Endothelial cell of umbilical vein (primary cell): ENCODE data around the gene ATP11B. TPM values are rescaled to one million over a fixed set of nuclear protein-coding genes. Genes with fewer than 3 reads are reported as not detected.

Experiments used
- BruUV-seq: library from RNA; stranded (reverse); fragments of 400-500 nt; replicated peaks from 2 replicates; lab custom pipeline; 2021; lab: Mats Ljungman, UMichigan
- CTCF ChIA-PET: fragments of 300-600, 350-600 bp; sonication (Branson Sonifier 250); formaldehyde crosslinking; loops from one replicate; lab custom pipeline; 2021; ENCODE audit warnings: antibody characterized with exemption, inconsistent platforms; lab: Charles Lee
- POLR2A ChIA-PET: fragments of 300-600, 350-600 bp; sonication (Branson Sonifier 250); formaldehyde crosslinking; loops from one replicate; lab custom pipeline; 2021; ENCODE audit warnings: antibody characterized with exemption, inconsistent platforms; lab: Charles Lee
- DNase-seq: peaks from one replicate; pipeline ENCODE4 v3.0.0-alpha.2; 2011; ENCODE audit warnings: low read depth, low spot score
- FAIRE-seq: peaks from 2 replicates; lab custom pipeline; 2011; peaks lifted over from hg19 to GRCh38; lab: Jason Lieb, UNC
- H2AFZ ChIP-seq: 2 replicates; pipeline ENCODE4 v1.6.0; 2012; ENCODE audit warnings: low read depth, low read length, control low read depth, inconsistent platforms
- H3K27ac ChIP-seq: 2 replicates; pipeline ENCODE4 v1.5.1; 2011; ENCODE audit warnings: low read depth, mild to moderate bottlenecking, control low read depth, low read length, moderate library complexity; ENCODE audit not compliant: insufficient read depth
- H3K27me3 ChIP-seq, 2 experiments: 2 replicates each; pipeline versions ENCODE4 v1.6.0 to v1.6.1; 2011; ENCODE audit warnings: low read length in 2 of 2, mixed read lengths in 1 of 2; ENCODE audit not compliant: control insufficient read depth in 2 of 2, insufficient read depth in 2 of 2
- H3K36me3 ChIP-seq, 2 experiments: 2 replicates in 1 of 2; 3 replicates in 1 of 2; pipeline ENCODE4 v1.5.1; 2011; ENCODE audit warnings: low read length in 2 of 2, mild to moderate bottlenecking in 1 of 2, moderate library complexity in 1 of 2; ENCODE audit not compliant: control insufficient read depth in 2 of 2, insufficient read depth in 2 of 2; ENCODE audit errors: extremely low read depth in 1 of 2
- H3K4me1 ChIP-seq: 3 replicates; pipeline ENCODE4 v1.5.1; 2011; ENCODE audit warnings: mild to moderate bottlenecking, low read length; ENCODE audit not compliant: control insufficient read depth, insufficient read depth; ENCODE audit errors: extremely low read depth
- H3K4me2 ChIP-seq: 2 replicates; pipeline ENCODE4 v1.6.1; 2011; ENCODE audit warnings: low read length, control low read depth, mixed read lengths; ENCODE audit not compliant: insufficient read depth
- H3K4me3 ChIP-seq, 3 experiments: fragments of 200-600 bp in 1 of 3; sonication (generic), shearing (Covaris generic) in 1 of 3; replicated peaks in 1 of 3; 2 replicates each; pipeline ENCODE4 v1.5.1; 2011 to 2016; ENCODE audit warnings: control low read depth in 3 of 3, low read length in 3 of 3, mild to moderate bottlenecking in 2 of 3, inconsistent platforms in 1 of 3, low read depth in 1 of 3, moderate library complexity in 1 of 3; ENCODE audit not compliant: insufficient read depth in 1 of 3
- H3K79me2 ChIP-seq: 2 replicates; pipeline ENCODE4 v1.6.0; 2012; ENCODE audit warnings: low read length, inconsistent platforms; ENCODE audit not compliant: control insufficient read depth, insufficient read depth
- H3K9ac ChIP-seq: replicated peaks from 2 replicates; pipeline ENCODE3; 2011; ENCODE audit warnings: low read length, control low read depth; ENCODE audit not compliant: insufficient read depth; ENCODE audit errors: extremely low read depth
- H3K9me1 ChIP-seq: replicated peaks from 3 replicates; pipeline ENCODE4 v1.6.0; 2011; ENCODE audit warnings: mild to moderate bottlenecking, low read length; ENCODE audit not compliant: control insufficient read depth, insufficient read depth; ENCODE audit errors: extremely low read depth
- H3K9me3 ChIP-seq: replicated peaks from 2 replicates; pipeline ENCODE4 v1.5.1; 2012; ENCODE audit warnings: low read length, inconsistent platforms; ENCODE audit not compliant: control insufficient read depth, insufficient read depth
- H4K20me1 ChIP-seq: replicated peaks from 2 replicates; pipeline ENCODE3; 2011; ENCODE audit warnings: mild to moderate bottlenecking, low read length; ENCODE audit not compliant: control insufficient read depth, insufficient read depth; ENCODE audit errors: extremely low read depth
- CTCF ChIP-seq, 2 donors: IDR thresholded peaks; 1 replicate in 1 of 2; 2 replicates in 1 of 2; pipeline ENCODE4 v1.5.1; 2011; ENCODE audit warnings: low read length in 2 of 2, mild to moderate bottlenecking in 2 of 2, moderate library complexity in 2 of 2, control low read depth in 1 of 2, inconsistent platforms in 1 of 2, low read depth in 1 of 2; ENCODE audit not compliant: insufficient read depth in 1 of 2; ENCODE audit errors: extremely low read depth in 1 of 2
- EZH2 ChIP-seq: IDR thresholded peaks from 2 replicates; pipeline ENCODE4 v1.6.1; 2012; ENCODE audit warnings: borderline replicate concordance, low read depth, mild to moderate bottlenecking, moderate library complexity, low read length, inconsistent platforms; ENCODE audit not compliant: severe bottlenecking
- FOS ChIP-seq: IDR thresholded peaks from 2 replicates; pipeline ENCODE4 v1.6.1; 2011; ENCODE audit warnings: mild to moderate bottlenecking, low read length, moderate library complexity, borderline replicate concordance; ENCODE audit not compliant: insufficient read depth
- GATA2 ChIP-seq: IDR thresholded peaks from 2 replicates; pipeline ENCODE4 v1.7.0; 2011; ENCODE audit warnings: low read depth, mild to moderate bottlenecking, moderate library complexity, mixed read lengths, low read length; ENCODE audit not compliant: insufficient read length, insufficient read depth
- JUN ChIP-seq: IDR thresholded peaks from 2 replicates; pipeline ENCODE4 v1.6.1; 2011; ENCODE audit warnings: borderline replicate concordance, low read depth; ENCODE audit not compliant: insufficient read length, insufficient read depth
- MAX ChIP-seq: IDR thresholded peaks from 2 replicates; pipeline ENCODE4 v1.6.1; 2011; ENCODE audit not compliant: insufficient read depth, insufficient read length
- MYC ChIP-seq: IDR thresholded peaks from one replicate; pipeline ENCODE4 v1.6.1; 2011; ENCODE audit warnings: mild to moderate bottlenecking, low read depth, low read length
- POLR2A ChIP-seq: IDR thresholded peaks from 2 replicates; pipeline ENCODE4 v1.6.1; 2012; ENCODE audit warnings: low read depth, mild to moderate bottlenecking, control low read depth, low read length
- POLR2AphosphoS5 ChIP-seq: IDR thresholded peaks from 2 replicates; pipeline ENCODE4 v1.6.1; 2012; ENCODE audit warnings: low read depth, mild to moderate bottlenecking, control low read depth, low read length, moderate library complexity; ENCODE audit not compliant: insufficient read depth
- dilution Hi-C: fragments of 300-500 bp; cut with MboI; formaldehyde crosslinking; loops from one replicate; pipeline ENCODE4 v1.15.0; 2019; ENCODE audit warnings: low sequenced_read_pairs; ENCODE audit not compliant: extremely low pct_ligation_motif_present
- intact Hi-C: fragments of 100-400 bp; cut with micrococcal nuclease; formaldehyde crosslinking; loops from one replicate; pipeline ENCODE4 v1.10.0; 2022
- polyA plus RNA-seq, 4 experiments: library from polyadenylated mRNA; depleted of rRNA in 3 of 4; stranded (reverse) in 3 of 4; unstranded in 1 of 4; fragments of >200 nt; gene quantifications; 2 replicates each; pipeline versions ENCODE4 v1.2.1 to v1.2.3, GENCODE V29; 2011 to 2012; ENCODE audit warnings: missing spikeins in 1 of 4
- total RNA-seq: library from RNA; stranded (reverse); gene quantifications from 2 replicates; pipeline ENCODE4 v1.2.3, GENCODE V29; 2021

ATP11B gene
- total and polyA plus RNA-seq, 2 donors (not counting 3 experiments of a cell fraction or from before 2014, with no cell fraction given): 10.1 to 49.3 TPM

- Histone ChIP-seq H3K27ac (no peak overlapping the region), H3K9ac (no peak overlapping the region), H3K4me3 (no peak overlapping the region), H3K9me1 (no peaks in the 10 kb centered on the region), H3K27me3 (no peaks in the 10 kb centered on the region), H3K4me1 (no peaks in the 10 kb centered on the region), H3K4me2 (no peak overlapping the region), H4K20me1 (no peaks in the 10 kb centered on the region), H2AFZ (no peak overlapping the region), H3K79me2 (no peaks in the 10 kb centered on the region), H3K9me3 (no peaks in the 10 kb centered on the region), H3K36me3 (no peaks in the 10 kb centered on the region)
- TF ChIP-seq GATA2: no peak
- TF ChIP-seq MYC: no peak
- no peak for TF ChIP-seq POLR2AphosphoS5
- no peak for TF ChIP-seq EZH2
- TF ChIP-seq POLR2A: no peak
- no peak for TF ChIP-seq CTCF (IDR thresholded peaks at IDR 0.05; ENCODE audit: extremely low read depth in 1 of 2, insufficient read depth in 1 of 2, low read depth in 1 of 2, low read length in 2 of 2)
- no peak for TF ChIP-seq JUN
- TF ChIP-seq MAX: no peak
- no peak for TF ChIP-seq FOS
- CTCF ChIA-PET: interaction anchor here (0.6 to 3.1 kb wide), 8 partner anchors 9 to 190 kb away, joined by 3 to 11 read pairs (median 3); no protein-coding TSS in a partner anchor
- POLR2A ChIA-PET: no interaction called here
- intact Hi-C loops: no loop called here
- DNase-seq (no peak), FAIRE-seq (no peak)
- BruUV-seq: no TSS peak
- dilution Hi-C loops: no loop called here
These were observed 110.9 kb downstream of the ATP11B start for GRCh38 chr3:182904164-182904563.
